Keratinocyte (primary cell): Measurements from ENCODE around the gene TMEM178A. TPM values are rescaled to one million over a fixed set of nuclear protein-coding genes. Genes with fewer than 3 reads are reported as not detected.

ENCODE experiments used
- DNase-seq: peaks from one replicate; pipeline ENCODE4 v3.0.0-alpha.2; 2011; ENCODE audit warnings: low read depth, missing footprints, low spot score
- FAIRE-seq: peaks from 2 replicates; lab custom pipeline; 2011; peaks lifted over from hg19 to GRCh38; lab: Jason Lieb, UNC
- H2AFZ ChIP-seq: 2 replicates; pipeline ENCODE4 v1.6.0; 2012; ENCODE audit warnings: low read length, control low read depth, inconsistent platforms; ENCODE audit not compliant: control insufficient read depth
- H3K27ac ChIP-seq: 2 replicates; pipeline ENCODE4 v1.5.1; 2011; ENCODE audit warnings: low read length; ENCODE audit not compliant: control insufficient read depth, insufficient read depth
- H3K27me3 ChIP-seq: 3 replicates; pipeline ENCODE4 v1.6.0; 2011; ENCODE audit warnings: low read length; ENCODE audit not compliant: control insufficient read depth, insufficient read depth; ENCODE audit errors: extremely low read depth
- H3K36me3 ChIP-seq, 2 experiments: 2 replicates in 1 of 2; 3 replicates in 1 of 2; pipeline ENCODE4 v1.5.1; 2011; ENCODE audit warnings: low read length in 2 of 2, mild to moderate bottlenecking in 1 of 2; ENCODE audit not compliant: control insufficient read depth in 2 of 2, insufficient read depth in 2 of 2; ENCODE audit errors: extremely low read depth in 1 of 2
- H3K4me1 ChIP-seq: 3 replicates; pipeline ENCODE4 v1.5.1; 2011; ENCODE audit warnings: low read length; ENCODE audit not compliant: control insufficient read depth, insufficient read depth; ENCODE audit errors: extremely low read depth
- H3K4me2 ChIP-seq: 3 replicates; pipeline ENCODE4 v1.6.0; 2011; ENCODE audit warnings: low read depth, low read length; ENCODE audit not compliant: control insufficient read depth, insufficient read depth; ENCODE audit errors: extremely low read depth
- H3K4me3 ChIP-seq, 3 experiments: fragments of 200-600 bp in 1 of 3; sonication (generic) in 1 of 3; 2 replicates in 2 of 3; 3 replicates in 1 of 3; pipeline ENCODE4 v1.5.1; 2011 to 2016; ENCODE audit warnings: low read length in 3 of 3, mild to moderate bottlenecking in 3 of 3, control low read depth in 2 of 3, inconsistent platforms in 1 of 3, low read depth in 1 of 3, mixed read lengths in 1 of 3, mixed run types in 1 of 3, moderate library complexity in 1 of 3; ENCODE audit not compliant: control insufficient read depth in 2 of 3, insufficient read depth in 2 of 3; ENCODE audit errors: extremely low read depth in 1 of 3
- H3K79me2 ChIP-seq: 2 replicates; pipeline ENCODE4 v1.6.0; 2012; ENCODE audit warnings: low read length; ENCODE audit not compliant: control insufficient read depth, insufficient read depth
- H3K9ac ChIP-seq: 3 replicates; pipeline ENCODE4 v1.6.0; 2011; ENCODE audit warnings: low read length; ENCODE audit not compliant: control insufficient read depth, insufficient read depth; ENCODE audit errors: extremely low read depth
- H3K9me1 ChIP-seq: 3 replicates; pipeline ENCODE4 v1.6.0; 2011; ENCODE audit warnings: low read length; ENCODE audit not compliant: control insufficient read depth, insufficient read depth; ENCODE audit errors: extremely low read depth
- H3K9me3 ChIP-seq: 2 replicates; pipeline ENCODE4 v1.5.1; 2012; ENCODE audit warnings: low read depth, low read length; ENCODE audit not compliant: control insufficient read depth
- H4K20me1 ChIP-seq: 3 replicates; pipeline ENCODE4 v1.6.0; 2011; ENCODE audit warnings: low read length; ENCODE audit not compliant: control insufficient read depth, insufficient read depth; ENCODE audit errors: extremely low read depth
- CTCF ChIP-seq, 3 experiments: IDR thresholded peaks in 1 of 3; conservative IDR thresholded peaks in 1 of 3; optimal IDR thresholded peaks in 1 of 3; 2 replicates in 2 of 3; 3 replicates in 1 of 3; pipeline versions ENCODE3 to v1.5.1; 2011; ENCODE audit warnings: low read length in 3 of 3, mild to moderate bottlenecking in 3 of 3, moderate library complexity in 2 of 3, control low read depth in 1 of 3, inconsistent platforms in 1 of 3; ENCODE audit not compliant: insufficient read depth in 2 of 3; ENCODE audit errors: extremely low read depth in 1 of 3
- EZH2 ChIP-seq: IDR thresholded peaks from one replicate; pipeline ENCODE4 v1.6.1; 2012; ENCODE audit warnings: inconsistent platforms, mild to moderate bottlenecking, low read length, moderate library complexity
- dilution Hi-C: fragments of 300-500 bp; cut with MboI; formaldehyde crosslinking; loops from one replicate; pipeline ENCODE4 v1.7.0; 2020; ENCODE audit warnings: low sequenced_read_pairs; ENCODE audit not compliant: extremely low pct_ligation_motif_present
- polyA plus RNA-seq, 5 experiments: library from polyadenylated mRNA; depleted of rRNA in 3 of 5; stranded (reverse) in 3 of 5; stranded (forward) in 1 of 5; unstranded in 1 of 5; fragments of >200 nt; gene quantifications; 1 replicate in 1 of 5; 2 replicates in 3 of 5; 3 replicates in 1 of 5; pipeline versions ENCODE4 v1.2.1 to v1.2.3, GENCODE V29; 2011 to 2012; ENCODE audit warnings: missing spikeins in 2 of 5, low read depth in 1 of 5, low replicate concordance in 1 of 5

TMEM178A gene
- polyA plus RNA-seq, 1 donor (not counting 4 experiments of a cell fraction or from before 2014, with no cell fraction given) = 0.07 TPM

- no peaks in the 10 kb centered on the region for H4K20me1 ChIP-seq
- no peaks in the 10 kb centered on the region for H3K4me1 ChIP-seq
- no peak overlapping the region for H3K4me2 ChIP-seq
- no peak overlapping the region for H3K9ac ChIP-seq
- no peak overlapping the region for H2AFZ ChIP-seq
- no peaks in the 10 kb centered on the region for H3K36me3 ChIP-seq
- dilution Hi-C loops = no loop called here
- H3K9me1 ChIP-seq = no peaks in the 10 kb centered on the region
- H3K4me3 ChIP-seq = no peak overlapping the region
- H3K9me3 ChIP-seq = no peaks in the 10 kb centered on the region
- no peak for TF ChIP-seq EZH2
- TF ChIP-seq CTCF (optimal IDR thresholded peaks at IDR 0.05 in 1 of 3, IDR thresholded peaks at IDR 0.05 in 1 of 3, conservative IDR thresholded peaks at IDR 0.05 in 1 of 3; ENCODE audit: extremely low read depth in 1 of 3, insufficient read depth in 2 of 3, low read length in 3 of 3) = no peak
- H3K79me2 ChIP-seq = no peaks in the 10 kb centered on the region
- no peak overlapping the region for H3K27ac ChIP-seq
- H3K27me3 ChIP-seq = peaks cover 67% of the 10 kb centered on the region
- FAIRE-seq = no peak
- DNase-seq = no peak
Measured at GRCh38 chr2:39673018-39673417, 7.3 kb downstream of the TMEM178A start.

- Histone ChIP-seq H3K36me3 (no peaks in the 10 kb centered on the region), H2AFZ (no peak overlapping the region), H3K4me2 (no peak overlapping the region), H3K9me1 (no peaks in the 10 kb centered on the region), H3K9me3 (peaks cover 2% of the 10 kb centered on the region), H4K20me1 (no peaks in the 10 kb centered on the region), H3K79me2 (no peaks in the 10 kb centered on the region), H3K9ac (no peak overlapping the region), H3K4me1 (no peaks in the 10 kb centered on the region), H3K27me3 (peaks cover 51% of the 10 kb centered on the region), H3K27ac (no peak overlapping the region), H3K4me3 (no peak overlapping the region)
- TF ChIP-seq CTCF (optimal IDR thresholded peaks at IDR 0.05 in 1 of 3, IDR thresholded peaks at IDR 0.05 in 1 of 3, conservative IDR thresholded peaks at IDR 0.05 in 1 of 3; ENCODE audit: extremely low read depth in 1 of 3, insufficient read depth in 2 of 3, low read length in 3 of 3) (no peak), EZH2 (no peak)
- FAIRE-seq (no peak), DNase-seq (no peak)
- dilution Hi-C loops = no loop called here
Measured at GRCh38 chr2:39676342-39676741, 10.6 kb downstream of the TMEM178A start.
